ENCODE measurements around the gene ETV2. TPM values are rescaled to one million over a fixed set of nuclear protein-coding genes. Genes with fewer than 3 reads are reported as not detected.

The ETV2 gene
- total RNA-seq, 2 donors from 2014 or later, result 1.2 to 6.6 TPM

GRCh38 chr19:35656700-35657099 is 15.2 kb downstream of the ETV2 start:
- no peak for DNase-seq (ENCODE audit: low spot score)
- WGBS, result 87% methylated on average over 6 of the region's 6 CpGs
- Histone ChIP-seq H3K9me3 (no peaks in the 10 kb centered on the region), H3K36me3 (peaks cover 0 to 7% of the 10 kb centered on the region in 2 donors), H3K27ac (no peak overlapping the region), H3K4me1 (replicated peaks) (no peaks in the 10 kb centered on the region), H3K4me3 (no peak overlapping the region), H3K27me3 (replicated peaks; ENCODE audit: insufficient read depth) (no peaks in the 10 kb centered on the region)
- TF ChIP-seq CTCF (IDR thresholded peaks at IDR 0.05) (no peak), POLR2A (IDR thresholded peaks at IDR 0.05) (no peak)
- intact Hi-C loops (cut with DNase I), result no loop called here

- intact Hi-C loops (cut with DNase I), result no loop called here
- H3K27ac ChIP-seq, result no peak overlapping the region
- no peak overlapping the region for H3K4me3 ChIP-seq
- no peaks in the 10 kb centered on the region for H3K9me3 ChIP-seq
- H3K4me1 ChIP-seq (replicated peaks), result no peaks in the 10 kb centered on the region
- peaks cover 0 to 7% of the 10 kb centered on the region in 2 donors for H3K36me3 ChIP-seq
- WGBS, result 93% methylated on average over 15 of the region's 15 CpGs
- DNase-seq (ENCODE audit: low spot score), result no peak
- TF ChIP-seq CTCF (IDR thresholded peaks at IDR 0.05) (no peak), POLR2AphosphoS5 (IDR thresholded peaks at IDR 0.05) (no peak), POLR2A (IDR thresholded peaks at IDR 0.05) (no peak)
- no peaks in the 10 kb centered on the region for H3K27me3 ChIP-seq (replicated peaks; ENCODE audit: insufficient read depth)
Observed at GRCh38 chr19:35657904-35658700, 16.6 kb downstream of the ETV2 start.

- WGBS, result 96% methylated on average over 6 of the region's 6 CpGs
- Histone ChIP-seq H3K36me3 (peaks cover 0 to 7% of the 10 kb centered on the region in 2 donors), H3K27me3 (replicated peaks; ENCODE audit: insufficient read depth) (no peaks in the 10 kb centered on the region), H3K4me3 (no peak overlapping the region), H3K9me3 (no peaks in the 10 kb centered on the region), H3K27ac (no peak overlapping the region), H3K4me1 (replicated peaks) (no peaks in the 10 kb centered on the region)
- no peak for TF ChIP-seq POLR2AphosphoS5 (IDR thresholded peaks at IDR 0.05)
- TF ChIP-seq CTCF (IDR thresholded peaks at IDR 0.05), result no peak
- no peak for TF ChIP-seq POLR2A (IDR thresholded peaks at IDR 0.05)
- intact Hi-C loops (cut with DNase I), result no loop called here
- DNase-seq (ENCODE audit: low spot score), result no peak
Observed at GRCh38 chr19:35661995-35662340, 20.4 kb downstream of the ETV2 start.

GRCh38 chr19:35663981-35664380 is 22.4 kb downstream of the ETV2 start:
- 53% methylated on average over 3 of the region's 3 CpGs for WGBS
- no peaks in the 10 kb centered on the region for H3K27me3 ChIP-seq (replicated peaks; ENCODE audit: insufficient read depth)
- no peak overlapping the region for H3K4me3 ChIP-seq
- no peaks in the 10 kb centered on the region for H3K9me3 ChIP-seq
- no peak for DNase-seq (ENCODE audit: low spot score)
- intact Hi-C loops (cut with DNase I), result no loop called here
- H3K36me3 ChIP-seq, result peaks cover 0 to under 1% of the 10 kb centered on the region in 2 donors
- H3K27ac ChIP-seq, result no peak overlapping the region
- H3K4me1 ChIP-seq (replicated peaks), result no peaks in the 10 kb centered on the region
- no peak for TF ChIP-seq CTCF (IDR thresholded peaks at IDR 0.05)
- no peak for TF ChIP-seq POLR2A (IDR thresholded peaks at IDR 0.05)
- TF ChIP-seq POLR2AphosphoS5 (IDR thresholded peaks at IDR 0.05), result no peak

GRCh38 chr19:35665157-35665556 is 23.6 kb downstream of the ETV2 start:
- Histone ChIP-seq H3K27ac (no peak overlapping the region), H3K36me3 (no peaks in the 10 kb centered on the region), H3K4me1 (replicated peaks) (no peaks in the 10 kb centered on the region), H3K27me3 (replicated peaks; ENCODE audit: insufficient read depth) (no peaks in the 10 kb centered on the region), H3K9me3 (no peaks in the 10 kb centered on the region), H3K4me3 (no peak overlapping the region)
- no peak for TF ChIP-seq POLR2A (IDR thresholded peaks at IDR 0.05)
- TF ChIP-seq POLR2AphosphoS5 (IDR thresholded peaks at IDR 0.05), result no peak
- no peak for TF ChIP-seq CTCF (IDR thresholded peaks at IDR 0.05)
- WGBS, result 96% methylated on average over 19 of the region's 24 CpGs
- intact Hi-C loops (cut with DNase I), result no loop called here
- DNase-seq (ENCODE audit: low spot score), result no peak
